ENCODE results near the gene DENND1A.

Gene DENND1A

GRCh38 chr9:123617952-123618678 is 311.8 kb downstream of the DENND1A start:
- no peak overlapping the region for H3K4me3 ChIP-seq (ENCODE audit: low read depth, low read length)
- no peak for DNase-seq (ENCODE audit: low read depth)
- TF ChIP-seq CTCF (conservative IDR thresholded peaks at IDR 0.05; ENCODE audit: low read depth, low read length): no peak

DNA sequence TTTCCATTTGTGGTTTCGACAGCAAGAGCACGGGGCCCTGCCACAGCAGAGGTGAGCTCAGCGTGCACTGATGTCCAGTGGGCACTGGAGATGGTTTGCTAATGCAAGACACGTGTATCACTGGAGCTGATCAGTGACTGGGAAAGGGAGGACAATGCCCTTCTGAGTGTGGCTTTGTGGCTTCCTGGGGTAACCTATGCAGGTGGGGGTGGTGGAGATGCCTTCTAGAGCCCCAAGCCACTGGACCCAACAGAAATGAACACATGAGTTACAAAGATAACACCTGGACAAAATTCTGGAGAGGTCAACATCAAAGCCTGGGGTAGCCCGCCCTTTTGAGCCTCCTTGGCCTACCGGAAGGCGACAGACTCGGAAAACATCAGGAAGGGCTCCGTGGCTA is 312.6 kb downstream of the DENND1A start:
- no peak overlapping the region for H3K4me3 ChIP-seq (ENCODE audit: low read depth, low read length)
- DNase-seq (ENCODE audit: low read depth): no peak
- TF ChIP-seq CTCF (conservative IDR thresholded peaks at IDR 0.05; ENCODE audit: low read depth, low read length): no peak

DNA sequence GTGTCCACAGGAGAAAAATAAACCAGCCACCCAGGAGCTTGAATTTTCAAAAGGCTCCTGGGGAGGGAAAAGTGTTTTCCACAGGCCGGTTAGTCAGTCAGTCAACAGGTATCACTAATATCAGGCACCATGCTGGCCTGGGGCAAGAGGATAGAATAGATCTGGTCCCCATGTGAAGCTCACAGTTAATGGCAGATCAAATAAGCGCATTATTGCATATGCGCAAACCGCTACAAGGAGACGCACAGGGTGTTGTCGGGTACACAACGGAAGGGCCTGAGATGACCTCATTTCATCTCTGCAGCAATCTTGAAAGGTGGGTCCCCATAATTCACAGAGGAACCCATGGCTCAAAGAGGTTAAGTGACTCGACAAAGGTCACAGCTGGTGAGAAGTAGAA is 313.2 kb downstream of the DENND1A start:
- TF ChIP-seq CTCF (conservative IDR thresholded peaks at IDR 0.05; ENCODE audit: low read depth, low read length): no peak
- no peak for DNase-seq (ENCODE audit: low read depth)
- H3K4me3 ChIP-seq (ENCODE audit: low read depth, low read length): no peak overlapping the region

- TF ChIP-seq CTCF (conservative IDR thresholded peaks at IDR 0.05; ENCODE audit: low read depth, low read length): no peak
- H3K4me3 ChIP-seq (ENCODE audit: low read depth, low read length): no peak overlapping the region
- DNase-seq (ENCODE audit: low read depth): no peak
Measured at GRCh38 chr9:123615381-123615780, 314.5 kb downstream of the DENND1A start.

DNA sequence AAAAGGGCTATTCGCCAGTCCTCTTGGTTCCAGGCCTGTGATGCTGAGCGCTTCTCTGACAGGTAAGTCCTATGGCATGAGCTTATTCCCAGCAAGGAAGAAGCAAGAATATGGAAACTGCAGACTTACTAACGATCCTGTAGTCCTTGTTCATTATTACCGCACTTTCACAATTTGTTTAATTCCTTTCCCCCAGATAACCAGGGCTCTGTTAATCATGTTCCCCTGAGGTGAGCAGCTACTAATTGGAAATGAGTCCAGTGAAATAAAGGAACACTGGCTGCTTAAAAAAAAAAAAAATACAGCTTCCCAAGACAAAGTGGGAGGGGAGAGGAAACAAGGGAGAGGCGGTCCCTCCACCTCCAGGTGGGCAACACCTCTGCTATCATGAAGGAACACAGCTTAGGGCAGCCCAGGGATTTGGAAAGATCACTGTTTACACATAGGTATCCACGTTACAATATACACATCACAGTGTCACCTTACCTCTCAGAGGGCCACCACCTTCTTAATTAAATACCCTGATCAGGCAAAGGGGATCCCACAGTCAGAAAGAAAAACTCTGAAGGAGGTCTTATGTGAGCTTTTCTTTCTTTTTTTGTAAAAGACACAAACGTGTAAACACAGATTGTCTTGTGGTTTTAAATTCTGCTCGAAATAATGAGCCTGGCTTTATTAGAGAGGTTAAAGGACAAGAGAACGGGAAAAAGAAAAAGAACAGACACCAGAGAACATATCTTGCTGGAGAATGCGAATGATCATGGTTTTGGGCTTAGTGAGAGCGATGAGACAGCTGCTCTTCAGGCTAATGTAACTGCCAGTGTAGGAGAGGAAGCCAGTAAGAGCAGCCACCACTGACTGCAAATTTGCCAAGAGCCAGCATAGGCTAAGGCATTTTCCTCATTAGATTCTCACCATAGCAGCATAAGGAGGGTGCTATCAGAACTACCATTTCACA is 315.3 kb downstream of the DENND1A start:
- no peak for DNase-seq (ENCODE audit: low read depth)
- H3K4me3 ChIP-seq (ENCODE audit: low read depth, low read length): no peak overlapping the region
- TF ChIP-seq CTCF (conservative IDR thresholded peaks at IDR 0.05; ENCODE audit: low read depth, low read length): no peak

DNA sequence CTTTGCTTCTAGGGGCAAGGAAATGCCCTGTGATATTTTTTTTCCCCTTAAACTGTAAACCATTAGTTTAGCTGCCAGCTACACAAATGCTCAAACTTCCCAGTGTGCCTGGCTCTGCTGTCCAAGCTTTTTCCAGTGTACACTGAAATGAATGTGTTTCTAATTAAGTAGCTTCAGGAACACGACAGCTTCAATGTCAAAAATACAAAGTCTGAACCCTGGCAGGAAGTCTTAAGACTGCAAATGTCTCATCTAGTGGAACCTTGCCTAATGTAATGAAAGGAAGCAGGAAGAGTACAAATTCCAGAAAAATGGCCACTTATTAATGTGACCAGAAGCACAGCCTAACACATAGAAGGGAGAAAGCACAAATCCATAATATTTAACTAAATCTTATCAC is 318.7 kb downstream of the DENND1A start:
- H3K4me3 ChIP-seq (ENCODE audit: low read depth, low read length): no peak overlapping the region
- DNase-seq (ENCODE audit: low read depth): peak; percentile 9

More for the DNA sequence above, 318.7 kb downstream of the DENND1A start:
- TF ChIP-seq CTCF (conservative IDR thresholded peaks at IDR 0.05; ENCODE audit: low read depth, low read length): no peak
